ENCODE measurements around the gene LTBR.

LTBR gene

DNA sequence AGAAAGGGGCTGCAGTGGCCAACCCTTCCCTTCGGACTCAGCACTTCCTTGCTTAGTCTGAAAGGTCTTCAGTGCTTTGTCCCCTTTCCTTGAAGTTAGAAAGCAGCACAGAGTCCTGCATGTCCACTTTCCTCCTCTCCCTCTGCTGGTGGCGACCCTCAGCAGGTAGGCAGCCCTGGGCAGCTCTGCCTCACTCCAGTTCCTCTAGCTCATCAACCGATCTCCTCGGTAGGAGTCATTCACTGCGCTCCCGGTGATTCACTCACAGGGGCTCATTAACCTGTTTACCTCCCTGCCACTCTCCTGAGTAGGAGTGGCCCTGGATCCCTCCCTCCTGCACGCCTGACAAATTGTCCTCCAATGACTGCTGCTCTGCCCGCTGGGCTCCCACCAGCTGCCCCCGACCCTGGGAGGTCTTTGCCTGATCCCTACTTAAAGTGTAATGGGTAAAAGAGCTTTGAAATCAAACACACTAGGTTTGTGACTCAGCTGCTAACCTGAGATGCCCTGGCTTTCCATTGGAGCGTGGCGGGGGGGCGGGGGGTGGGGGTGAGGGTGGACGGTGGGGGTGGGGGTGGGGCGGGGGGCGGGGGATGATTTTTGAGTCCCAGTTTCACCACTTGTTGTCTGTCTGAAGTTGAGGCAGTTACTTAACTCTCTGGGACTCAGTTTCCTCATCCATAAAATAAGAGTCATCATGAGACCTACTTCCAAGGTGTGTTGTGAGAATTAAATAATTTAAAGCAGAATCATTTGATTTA is 12.8 kb upstream of the LTBR start:
- TF ChIP-seq, protein P1, sequence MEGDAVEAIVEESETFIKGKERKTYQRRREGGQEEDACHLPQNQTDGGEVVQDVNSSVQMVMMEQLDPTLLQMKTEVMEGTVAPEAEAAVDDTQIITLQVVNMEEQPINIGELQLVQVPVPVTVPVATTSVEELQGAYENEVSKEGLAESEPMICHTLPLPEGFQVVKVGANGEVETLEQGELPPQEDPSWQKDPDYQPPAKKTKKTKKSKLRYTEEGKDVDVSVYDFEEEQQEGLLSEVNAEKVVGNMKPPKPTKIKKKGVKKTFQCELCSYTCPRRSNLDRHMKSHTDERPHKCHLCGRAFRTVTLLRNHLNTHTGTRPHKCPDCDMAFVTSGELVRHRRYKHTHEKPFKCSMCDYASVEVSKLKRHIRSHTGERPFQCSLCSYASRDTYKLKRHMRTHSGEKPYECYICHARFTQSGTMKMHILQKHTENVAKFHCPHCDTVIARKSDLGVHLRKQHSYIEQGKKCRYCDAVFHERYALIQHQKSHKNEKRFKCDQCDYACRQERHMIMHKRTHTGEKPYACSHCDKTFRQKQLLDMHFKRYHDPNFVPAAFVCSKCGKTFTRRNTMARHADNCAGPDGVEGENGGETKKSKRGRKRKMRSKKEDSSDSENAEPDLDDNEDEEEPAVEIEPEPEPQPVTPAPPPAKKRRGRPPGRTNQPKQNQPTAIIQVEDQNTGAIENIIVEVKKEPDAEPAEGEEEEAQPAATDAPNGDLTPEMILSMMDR (IDR thresholded peaks at IDR 0.05; ENCODE audit: extremely low read depth, missing control alignments): no peak
- DNase-seq (ENCODE audit: low spot score): no peak

DNA sequence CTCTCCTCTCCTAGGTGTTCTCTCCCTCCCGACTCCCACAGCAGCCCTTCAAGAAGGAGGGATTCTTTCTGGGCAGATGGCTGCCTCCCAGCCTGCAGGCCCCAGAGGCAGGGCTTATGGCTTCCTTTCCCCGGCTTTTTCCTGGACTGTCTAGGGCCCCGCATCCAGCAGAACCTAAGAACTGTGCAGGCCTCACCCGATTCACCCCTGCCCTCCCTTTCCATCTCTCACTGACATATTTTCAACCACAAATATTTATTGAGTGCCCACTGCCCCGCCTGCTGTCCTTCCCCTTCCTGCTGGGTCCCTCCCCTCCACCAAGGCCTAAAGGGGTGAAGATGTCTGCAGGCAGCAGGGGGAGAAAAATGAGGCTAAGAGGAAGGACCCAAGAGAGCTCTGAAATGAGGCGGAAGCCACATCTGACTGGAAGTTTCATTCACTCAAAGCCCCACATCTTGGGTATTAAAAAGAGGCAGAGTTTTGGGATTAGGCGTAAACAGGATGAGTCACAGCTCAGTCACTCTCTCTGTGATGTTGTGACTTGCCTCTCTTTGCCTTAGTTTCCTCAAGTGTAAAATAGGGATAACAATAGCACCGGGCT is 11.5 kb upstream of the LTBR start:
- no peak for DNase-seq (ENCODE audit: low spot score)
- TF ChIP-seq, protein P1 (IDR thresholded peaks at IDR 0.05; ENCODE audit: extremely low read depth, missing control alignments): no peak

DNA sequence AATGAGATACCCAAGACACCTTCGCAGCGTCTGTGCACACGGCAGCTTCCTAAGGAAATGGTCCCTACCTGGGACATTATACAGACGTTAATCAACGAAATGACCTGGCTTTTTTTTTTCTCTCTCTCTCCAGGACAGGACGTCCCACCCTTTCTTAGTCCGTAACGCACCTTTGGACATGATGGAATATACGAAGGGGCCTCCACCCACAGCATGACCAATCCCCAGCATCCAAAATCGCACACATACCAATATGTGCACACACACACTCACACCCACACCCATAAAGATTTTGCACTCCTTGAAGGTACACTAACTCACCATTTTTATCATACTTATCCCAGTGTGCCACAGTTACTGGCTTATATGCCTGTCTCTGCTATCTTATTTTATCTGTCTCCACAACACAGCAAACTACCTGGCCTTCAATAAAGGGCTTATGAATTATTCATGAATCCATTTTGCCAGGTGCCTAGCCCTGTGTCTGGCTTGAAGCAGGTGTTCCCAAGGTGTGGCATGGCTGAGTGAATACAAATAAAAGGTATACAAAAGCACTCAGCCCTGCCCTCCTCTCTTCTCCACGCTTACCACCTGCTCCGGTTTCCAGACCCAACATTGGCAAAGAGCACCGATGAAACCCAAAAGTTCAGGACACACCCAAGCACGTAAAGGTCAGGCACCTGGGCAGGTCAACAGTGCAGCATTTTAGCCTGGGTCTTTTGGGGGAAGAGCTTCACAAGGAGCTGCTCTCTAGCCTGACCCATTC is 10.8 kb upstream of the LTBR start:
- TF ChIP-seq, protein P1 (IDR thresholded peaks at IDR 0.05; ENCODE audit: extremely low read depth, missing control alignments): no peak
- DNase-seq (ENCODE audit: low spot score): no peak

DNA sequence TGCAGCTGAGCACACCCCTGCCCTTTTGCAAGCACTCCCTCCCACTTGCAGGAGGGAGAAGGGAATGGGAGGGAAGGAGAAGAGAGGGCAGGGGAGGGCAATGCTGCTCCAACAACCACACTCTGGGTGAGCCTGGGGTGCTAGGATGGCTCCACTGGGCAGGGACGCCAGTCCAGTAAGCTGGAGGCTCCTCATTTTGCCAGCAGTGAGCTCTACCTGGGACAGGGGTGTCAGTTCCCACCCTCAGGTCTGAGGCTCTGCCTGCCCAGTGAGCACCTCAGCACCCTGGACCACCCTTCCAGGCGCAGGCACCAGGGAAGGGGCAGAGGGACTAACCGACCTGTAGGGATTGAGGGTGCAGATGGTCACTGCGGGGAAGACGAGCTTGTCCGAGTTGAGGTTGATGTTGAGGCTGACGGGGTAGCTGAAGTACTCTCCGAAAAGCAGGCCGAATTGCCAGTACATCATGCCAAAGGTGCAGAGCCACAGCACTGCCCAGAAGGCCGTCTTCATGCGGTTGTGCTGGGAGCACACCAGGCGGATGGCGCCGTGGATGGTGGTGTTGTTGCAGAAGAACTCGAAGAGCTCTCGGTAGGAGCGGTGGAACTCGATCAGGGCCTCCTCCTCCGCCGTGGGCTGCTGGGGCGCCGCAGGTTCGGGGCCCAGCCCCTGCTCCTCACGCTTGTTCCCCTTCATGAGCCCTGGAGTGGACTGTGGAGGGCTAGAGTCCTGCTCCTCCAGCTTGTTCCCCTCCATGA is 9.8 kb upstream of the LTBR start:
- no peak for DNase-seq (ENCODE audit: low spot score)

DNA sequence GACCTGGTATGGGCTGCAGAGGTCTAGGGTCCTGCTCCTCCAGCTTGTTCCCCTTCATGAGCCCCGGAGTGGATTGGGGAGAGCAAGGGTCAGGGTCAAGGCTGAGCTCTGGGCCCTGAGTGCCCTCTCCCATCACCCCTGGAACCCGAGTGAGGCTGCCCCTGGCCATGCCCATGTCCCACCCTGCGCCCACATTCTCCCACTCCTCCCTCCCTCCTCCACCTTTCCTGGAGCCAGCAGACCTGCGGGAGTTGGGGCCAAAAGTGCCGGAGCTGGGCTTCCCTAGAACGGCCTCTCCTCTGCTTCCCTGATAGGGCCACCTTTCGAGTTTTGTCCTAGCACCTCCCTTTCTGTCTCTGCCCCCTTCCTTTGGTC is 9.2 kb upstream of the LTBR start:
- TF ChIP-seq, protein P1 (IDR thresholded peaks at IDR 0.05; ENCODE audit: extremely low read depth, missing control alignments): no peak
- DNase-seq (ENCODE audit: low spot score): no peak

More for the DNA sequence above, 9.8 kb upstream of the LTBR start:
- TF ChIP-seq, protein P1 (IDR thresholded peaks at IDR 0.05; ENCODE audit: extremely low read depth, missing control alignments): no peak

DNA sequence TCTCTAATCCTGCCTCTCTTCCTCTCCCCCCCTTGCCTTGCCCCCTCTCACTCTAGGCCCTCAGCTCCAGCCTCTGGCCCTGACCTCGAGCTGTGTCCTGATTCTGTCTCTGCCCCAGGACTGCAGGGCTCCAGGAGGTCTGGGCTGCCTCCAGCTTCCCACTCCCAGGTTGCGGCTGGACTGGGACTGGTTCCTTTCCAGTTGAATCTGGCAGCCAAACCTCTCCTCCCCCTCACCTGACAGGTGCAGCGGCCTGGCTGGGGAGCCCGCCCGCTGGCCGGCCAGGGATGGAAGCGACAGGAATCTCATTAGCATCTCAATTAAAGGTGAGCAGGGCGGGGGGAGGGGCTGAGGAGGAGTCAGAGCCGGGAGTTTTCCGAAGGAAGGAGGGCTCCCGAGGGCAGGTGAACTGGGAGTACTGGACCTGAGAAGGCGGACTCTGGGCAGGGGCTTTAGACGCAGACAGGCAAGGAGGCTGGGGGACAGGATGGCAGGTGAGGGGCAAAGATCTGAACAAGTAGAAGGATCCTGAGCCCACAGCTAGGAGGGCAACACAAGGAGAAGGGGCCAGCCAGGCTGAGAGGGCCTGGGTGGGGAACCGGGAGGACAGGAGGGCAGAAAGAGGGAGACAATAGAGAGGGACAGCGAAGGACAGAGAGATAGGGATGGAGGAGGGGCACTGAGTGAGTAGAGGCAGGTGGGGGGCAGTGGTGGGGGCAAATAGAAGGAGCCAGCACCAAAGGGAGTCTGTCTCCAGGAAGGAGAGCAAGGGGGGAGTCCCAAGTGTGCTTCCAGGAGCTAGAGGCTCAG is 8.5 kb upstream of the LTBR start, which contains the start of gene SCNN1A:
Gene SCNN1A, minus strand, starts transcription at position 295 of the 810 bp plus-strand sequence. CDS start 780 bp downstream, outside the sequence.
- DNase-seq (ENCODE audit: low spot score): no peak
- TF ChIP-seq, protein P1 (IDR thresholded peaks at IDR 0.05; ENCODE audit: extremely low read depth, missing control alignments): no peak
